Limb (tissue), 2 donors: Measurements from ENCODE around the gene ATP2B2.

Source experiments
- DNase-seq, 2 donors: peaks; one replicate each; pipeline ENCODE4 v3.0.0-alpha.2; 2016; ENCODE audit errors: extremely low spot score in 2 of 2

Gene ATP2B2

DNA sequence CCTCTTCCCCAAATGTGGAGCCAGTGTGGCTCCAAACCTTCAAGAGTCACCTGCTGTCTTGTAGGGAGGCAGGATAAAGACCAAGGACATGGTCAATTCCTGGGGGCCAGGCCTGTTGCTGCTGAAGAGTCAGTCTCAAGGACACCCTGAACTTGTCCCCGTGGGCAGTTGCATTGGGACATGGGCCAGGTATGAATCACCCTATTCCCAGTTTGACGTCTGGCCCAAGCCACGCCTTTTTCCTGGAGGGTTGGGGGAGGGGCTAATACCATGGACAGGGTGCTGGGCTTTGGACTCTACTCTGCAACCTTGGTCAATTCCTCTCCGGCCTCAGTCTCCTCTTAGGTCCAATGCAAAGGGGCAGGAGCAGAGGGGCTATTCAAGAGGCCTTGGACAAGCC, 10.4 kb downstream of the ATP2B2 start:
- no peak for DNase-seq

DNA sequence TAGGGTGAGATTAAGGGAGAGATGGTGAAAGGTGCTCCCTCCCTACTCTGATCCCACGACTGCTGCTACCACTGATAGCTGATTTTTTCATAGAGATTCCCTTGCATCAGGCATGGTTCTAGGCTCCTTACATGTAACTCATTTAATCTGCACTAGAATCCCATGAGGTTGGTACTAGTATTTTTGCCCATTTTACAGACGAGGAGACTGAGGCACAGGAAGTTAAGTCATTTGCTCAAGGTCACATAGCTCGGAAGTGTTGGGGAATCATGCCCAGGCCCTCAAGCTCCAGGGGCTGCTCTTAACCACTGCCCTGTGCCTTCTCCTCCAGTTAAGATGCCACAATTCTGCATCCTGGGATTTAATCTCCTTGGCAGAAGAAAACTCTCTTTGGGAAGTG, 11.2 kb downstream of the ATP2B2 start:
- DNase-seq: no peak

DNA sequence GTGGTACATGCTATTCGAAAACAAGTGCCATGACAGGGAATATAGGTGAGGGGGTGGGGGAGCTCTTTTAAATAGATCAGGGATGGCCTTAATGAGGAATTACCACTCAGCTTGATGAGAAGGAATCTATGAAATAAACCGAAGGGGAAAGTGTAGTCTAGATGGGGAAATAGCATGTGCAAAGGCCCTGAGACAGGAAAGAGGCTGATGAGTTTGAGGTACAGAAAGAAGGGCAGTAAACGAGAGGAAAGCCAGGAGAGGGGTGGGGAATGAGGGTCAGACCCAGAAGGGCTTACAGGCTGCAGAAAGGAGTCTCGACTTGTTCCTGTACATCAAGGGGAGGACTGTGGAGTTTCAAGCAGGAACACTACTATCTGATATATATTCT, 12.2 kb downstream of the ATP2B2 start:
- no peak for DNase-seq

DNA sequence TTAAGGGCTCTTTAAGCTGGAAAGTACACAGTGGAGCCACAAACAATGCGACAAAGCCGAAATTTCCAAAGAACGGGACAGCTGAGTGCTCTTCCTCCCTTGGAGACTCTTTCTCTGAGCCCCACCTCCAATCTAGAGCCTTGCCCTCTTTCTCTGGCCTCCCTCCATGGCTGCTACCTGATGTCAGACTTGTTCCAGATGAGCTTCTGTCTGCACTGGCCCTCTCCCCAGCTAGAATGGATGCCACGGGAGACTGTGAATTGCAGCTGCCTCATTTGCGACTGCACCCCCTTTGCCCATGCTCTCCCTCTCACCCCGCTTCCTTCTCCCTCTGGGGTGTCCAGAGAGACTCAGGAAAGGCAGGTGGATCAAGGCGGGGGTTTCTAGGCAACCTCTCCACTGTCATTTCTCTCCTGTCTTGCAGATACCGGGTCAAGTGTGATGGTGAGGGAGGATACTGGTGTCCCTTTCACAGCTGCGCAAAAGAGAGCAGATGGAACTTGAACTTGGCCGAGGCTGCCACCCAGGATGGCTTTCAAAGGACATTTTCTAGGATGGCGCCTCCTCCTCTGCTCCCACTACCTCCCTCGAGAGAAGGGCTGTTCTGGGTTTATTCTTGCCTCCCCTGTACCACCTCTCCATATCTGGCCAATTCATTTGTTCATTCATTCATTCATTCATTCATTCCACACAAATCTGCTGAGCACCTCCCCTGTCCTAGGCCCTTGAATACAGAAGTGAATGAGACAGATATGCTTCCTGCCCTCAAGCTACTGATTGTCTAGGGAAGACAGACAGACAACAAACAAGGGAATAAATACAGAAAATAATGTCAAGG, 12.8 kb downstream of the ATP2B2 start:
- no peak for DNase-seq

DNA sequence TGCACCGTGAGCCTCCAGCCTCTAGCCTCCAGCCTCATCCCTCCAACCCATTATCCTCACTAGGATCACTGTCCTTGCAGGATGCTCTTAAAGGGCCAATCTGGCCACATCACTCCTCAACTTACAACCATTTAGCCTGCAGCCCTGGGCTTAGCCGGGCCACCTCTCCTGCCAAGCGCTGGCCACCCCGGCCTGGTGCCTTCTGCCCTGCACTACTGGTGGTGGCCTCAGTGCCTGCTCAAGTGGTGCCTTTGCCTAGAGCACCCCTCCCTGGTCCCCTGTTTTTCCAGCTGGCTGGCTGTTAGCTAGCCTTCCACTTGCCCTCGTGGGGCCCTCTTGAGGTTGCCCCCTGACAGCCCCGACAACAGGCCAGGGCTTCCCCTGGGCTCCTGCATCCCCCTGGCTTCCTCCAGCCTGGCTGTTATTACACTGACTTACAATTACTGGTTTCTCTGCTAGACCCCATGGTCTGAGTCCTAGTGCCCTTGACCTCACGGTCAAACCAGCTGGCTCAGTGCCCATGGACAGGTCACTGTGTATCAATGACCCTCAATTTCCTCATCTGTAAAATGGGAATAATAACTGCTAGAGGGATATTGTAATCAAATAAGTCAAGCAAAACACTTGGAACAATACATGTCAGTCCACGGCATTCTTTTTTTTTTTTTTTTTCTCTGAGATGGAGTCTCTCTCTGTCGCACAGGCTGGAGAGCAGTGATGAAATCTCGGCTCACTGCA, 15.5 kb downstream of the ATP2B2 start:
- DNase-seq: no peak

DNA sequence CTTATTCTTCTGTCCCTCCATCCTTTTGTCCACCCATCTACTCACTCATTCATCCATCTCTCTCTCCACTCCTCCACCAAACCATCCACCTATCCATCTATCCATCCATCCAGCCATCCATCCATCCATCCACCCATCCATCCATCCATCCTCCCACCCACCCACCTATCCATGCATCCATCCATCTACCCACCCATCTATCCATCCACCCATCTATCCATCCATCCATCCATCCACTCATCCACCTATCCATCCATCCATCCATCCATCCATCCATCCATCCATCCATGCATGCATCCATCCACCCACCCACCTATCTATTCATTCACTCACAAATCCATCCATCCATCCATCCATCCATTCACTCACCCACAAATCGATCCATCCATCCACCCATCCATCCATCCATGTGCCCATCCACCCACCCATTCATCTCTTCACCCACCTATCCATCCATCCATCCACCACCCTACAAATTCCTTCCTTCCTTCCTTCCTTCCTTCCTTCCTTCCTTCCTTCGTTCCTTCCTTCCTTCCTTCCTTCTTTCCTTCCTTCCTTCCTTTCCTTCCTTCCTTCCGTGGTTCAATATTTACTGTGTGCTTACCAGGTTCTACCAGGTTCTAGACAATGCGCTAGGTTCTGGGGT, 17.3 kb downstream of the ATP2B2 start:
- no peak for DNase-seq

DNA sequence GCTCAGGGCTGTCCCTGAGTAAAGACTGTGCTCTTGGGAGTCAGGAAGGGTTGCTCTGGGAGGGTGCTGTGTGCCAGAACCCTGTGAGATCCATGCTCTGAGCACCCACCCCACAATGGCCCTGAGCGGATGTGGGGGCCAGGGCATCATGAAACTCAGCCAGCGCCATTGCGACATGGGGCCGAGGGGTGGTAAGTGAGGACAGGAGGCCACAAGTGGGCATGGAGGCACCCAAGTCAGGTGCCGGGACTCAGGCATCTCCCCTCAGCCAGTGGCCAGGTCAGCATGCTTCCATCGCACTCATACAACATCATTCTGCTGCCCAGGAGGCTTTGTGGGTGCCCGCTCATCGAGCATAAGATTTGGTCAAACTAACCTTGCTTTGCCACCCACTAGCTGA, 19.6 kb downstream of the ATP2B2 start:
- DNase-seq: no peak

DNA sequence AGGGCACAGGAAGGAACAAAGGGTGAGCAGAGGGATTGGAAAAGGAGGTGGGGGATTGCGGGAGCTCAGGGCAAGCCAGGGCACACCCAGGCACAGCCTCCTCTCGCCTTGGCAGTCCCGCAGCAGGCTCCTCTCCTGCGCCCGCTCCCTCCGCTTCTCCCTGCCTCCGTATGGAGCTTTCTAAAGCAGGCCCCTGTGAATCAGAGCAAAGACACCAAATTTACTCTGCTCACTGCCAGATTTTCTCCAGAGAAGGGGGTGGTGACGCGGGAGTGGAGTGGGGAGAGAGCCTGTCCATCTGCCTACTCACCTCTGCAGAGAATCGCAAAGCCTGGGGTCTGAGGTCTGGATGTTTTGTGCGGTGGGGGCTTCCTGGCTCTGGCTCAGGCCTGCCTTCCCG, 20.0 kb downstream of the ATP2B2 start:
- DNase-seq: no peak

DNA sequence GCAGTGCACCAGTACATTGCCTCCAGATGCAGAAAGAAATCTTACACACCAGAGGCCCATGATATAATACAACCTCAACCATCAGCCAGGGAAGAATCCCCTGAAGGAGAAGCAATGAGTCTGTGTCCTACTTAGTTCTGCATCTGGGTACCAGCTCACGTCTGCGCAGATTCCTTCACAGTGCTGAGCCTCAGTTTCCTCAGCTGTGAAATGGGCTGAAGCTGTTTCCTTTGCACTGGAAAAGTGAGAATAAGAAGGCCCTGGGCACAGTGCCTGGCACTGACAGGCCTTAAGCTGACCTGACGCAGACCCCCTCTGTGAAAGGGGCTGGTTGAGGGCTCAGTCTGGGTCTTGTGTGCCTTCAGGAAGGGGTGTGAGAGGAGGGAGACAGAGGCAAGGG, 20.7 kb downstream of the ATP2B2 start:
- DNase-seq: no peak

DNA sequence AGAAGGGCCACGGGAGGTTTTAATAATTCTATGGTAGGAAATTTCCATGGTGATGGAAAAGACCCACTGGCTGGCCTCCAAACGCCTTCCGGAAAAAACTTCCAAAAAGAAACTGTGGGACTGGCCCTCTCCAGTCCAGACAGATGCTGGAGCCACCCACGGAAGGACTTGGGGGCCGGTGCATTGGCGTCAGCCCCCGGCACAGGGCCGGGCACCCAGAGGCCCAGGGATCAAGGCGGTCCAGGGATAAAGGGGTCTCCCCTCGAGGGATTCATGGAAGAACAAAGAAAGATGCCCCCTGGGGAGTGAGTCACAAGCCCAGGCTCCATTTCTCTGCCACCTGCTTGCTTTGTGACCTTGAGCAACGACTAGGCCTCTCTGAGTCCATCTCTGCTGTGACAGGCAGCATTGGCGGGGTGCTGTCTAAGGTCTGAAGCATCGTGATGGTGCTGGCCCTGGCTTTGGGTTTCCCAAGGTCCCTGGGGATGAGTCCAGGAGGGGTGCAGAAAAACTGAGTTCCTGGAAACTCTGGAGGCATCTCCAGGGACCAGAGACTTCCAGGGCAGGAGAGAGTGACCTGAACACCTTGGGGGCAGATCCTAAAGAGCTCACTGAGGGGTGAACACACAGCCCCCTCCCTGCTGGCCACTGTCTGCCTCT, 21.6 kb downstream of the ATP2B2 start:
- DNase-seq: no peak

DNA sequence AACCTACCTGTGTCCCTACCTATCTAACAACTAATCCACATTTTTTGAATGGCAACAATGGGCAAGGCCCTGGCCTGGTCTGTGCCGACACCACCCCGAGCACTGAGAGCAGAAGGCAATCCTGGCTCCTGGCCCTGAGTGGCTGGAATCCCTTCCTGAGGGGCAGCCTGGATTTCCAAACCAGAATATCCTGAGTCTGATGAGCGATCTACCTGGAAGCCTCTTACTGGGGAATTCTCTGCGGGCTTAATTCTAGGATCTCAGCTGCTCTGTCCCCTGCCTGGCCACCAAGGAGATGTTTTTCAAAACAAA, 22.1 kb downstream of the ATP2B2 start:
- no peak for DNase-seq

DNA sequence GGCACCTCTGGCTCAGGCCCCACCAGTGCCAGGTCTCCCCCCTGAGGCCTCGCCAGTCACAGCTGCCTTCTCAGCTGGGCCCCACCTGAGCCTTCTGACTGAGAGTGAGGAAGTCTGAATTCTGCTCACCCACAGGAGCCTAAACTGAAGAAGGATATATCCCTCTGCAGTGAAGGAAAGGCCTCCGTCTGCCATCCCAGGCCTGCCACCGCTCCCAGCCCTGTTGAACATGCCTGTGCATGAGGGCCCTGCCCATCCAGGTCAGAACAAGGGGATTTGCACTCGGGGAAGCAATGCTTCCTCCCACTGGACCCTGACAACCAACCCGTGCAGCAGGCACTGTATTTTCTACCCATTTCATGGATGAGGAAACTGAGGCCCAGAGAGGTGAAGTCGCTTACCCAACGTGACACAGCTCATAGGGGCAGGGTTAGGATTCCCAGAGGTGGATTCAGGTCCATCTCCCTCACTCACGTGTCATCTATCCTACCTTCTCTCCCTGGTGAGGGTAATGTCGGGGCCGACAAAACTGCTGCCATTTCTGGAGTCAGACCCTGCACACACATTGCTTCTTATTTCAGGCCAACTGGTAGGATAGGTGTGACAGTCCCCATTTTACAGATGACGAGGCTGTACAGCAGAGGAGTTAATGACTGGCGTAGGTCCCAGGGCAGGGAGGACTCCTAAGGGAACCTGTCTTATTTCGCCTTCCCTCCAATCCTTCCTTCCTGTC, 22.6 kb downstream of the ATP2B2 start:
- DNase-seq: no peak

DNA sequence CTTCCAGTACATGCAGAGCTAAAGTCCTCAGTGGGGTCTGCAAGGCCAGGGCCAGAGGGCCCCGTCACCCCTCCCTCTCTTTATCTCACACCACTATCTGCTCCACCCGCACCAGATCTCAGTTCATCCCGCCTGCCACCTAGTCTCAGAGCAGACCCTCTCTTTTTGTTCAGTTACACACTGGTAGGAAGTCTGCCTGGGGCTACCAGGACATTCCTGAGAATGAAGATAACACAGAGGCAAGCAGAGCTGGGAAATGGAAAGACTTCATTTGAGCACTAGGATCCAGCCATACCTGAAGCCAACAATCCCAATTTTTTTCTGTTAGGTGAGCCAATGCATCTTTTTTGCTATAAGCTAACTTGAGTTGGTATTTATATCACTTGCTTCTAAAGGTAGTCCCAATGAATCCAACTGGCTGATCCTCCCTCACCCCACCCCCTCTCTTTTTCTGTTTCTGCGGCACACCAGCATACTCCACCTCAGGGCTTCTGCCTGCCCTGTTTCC, 24.5 kb downstream of the ATP2B2 start:
- no peak for DNase-seq

DNA sequence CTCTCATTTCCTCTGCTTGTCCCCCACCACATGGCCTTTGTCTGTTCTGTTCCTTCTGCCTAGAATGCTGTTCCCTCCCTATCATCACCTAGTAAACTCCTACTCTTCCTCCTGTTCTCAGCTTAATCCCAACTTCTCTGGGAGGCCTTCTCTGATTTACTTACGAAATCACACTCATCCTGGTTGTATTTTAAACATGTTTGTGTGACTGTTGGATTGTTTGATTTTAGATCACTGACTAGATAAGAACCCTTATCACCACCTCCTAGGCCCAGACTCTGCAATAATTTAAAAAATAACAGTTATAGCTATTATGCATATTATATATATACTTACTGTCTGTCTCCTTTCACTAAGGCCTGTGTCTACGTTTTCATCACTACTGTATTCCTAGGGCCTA, 26.1 kb downstream of the ATP2B2 start:
- DNase-seq: no peak

DNA sequence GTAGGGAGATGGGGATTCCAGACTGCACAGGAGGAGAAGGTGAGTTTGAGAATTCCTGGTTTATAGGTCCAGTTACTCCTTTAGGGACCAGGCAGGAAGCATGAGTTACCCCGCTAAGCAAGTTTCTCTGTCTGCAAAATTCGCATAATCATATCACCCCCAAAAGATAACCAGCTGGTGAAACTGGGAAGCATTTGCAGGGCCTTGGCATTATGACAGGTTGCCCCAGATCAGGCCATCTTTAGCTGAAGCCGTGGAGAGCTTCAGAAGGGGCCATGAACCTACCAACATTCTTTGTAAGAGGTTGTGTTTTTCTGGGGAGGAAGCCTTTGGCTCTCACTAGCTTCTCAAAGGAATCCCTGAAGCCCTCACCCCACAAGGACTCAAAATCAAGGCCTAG, 29.4 kb downstream of the ATP2B2 start:
- no peak for DNase-seq

DNA sequence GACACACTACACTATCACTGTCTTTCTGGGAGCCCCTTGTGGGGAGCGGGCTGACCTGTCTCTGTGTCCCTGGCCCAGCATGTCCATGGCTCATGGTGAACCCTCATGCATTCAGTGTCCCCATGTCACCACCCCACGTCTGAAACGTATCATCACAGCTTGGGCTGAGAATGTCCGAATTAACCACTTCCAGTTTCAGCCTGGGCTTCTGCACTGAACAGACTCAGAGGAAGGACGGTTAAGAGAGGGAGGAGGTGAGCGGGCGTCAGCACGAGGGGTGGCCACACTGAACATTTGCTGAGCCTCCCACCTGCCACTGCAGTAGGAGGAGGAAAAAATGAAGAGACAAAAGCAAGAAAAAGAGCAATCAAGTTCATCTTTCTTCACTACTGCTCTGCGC, 30.5 kb downstream of the ATP2B2 start:
- no peak for DNase-seq

DNA sequence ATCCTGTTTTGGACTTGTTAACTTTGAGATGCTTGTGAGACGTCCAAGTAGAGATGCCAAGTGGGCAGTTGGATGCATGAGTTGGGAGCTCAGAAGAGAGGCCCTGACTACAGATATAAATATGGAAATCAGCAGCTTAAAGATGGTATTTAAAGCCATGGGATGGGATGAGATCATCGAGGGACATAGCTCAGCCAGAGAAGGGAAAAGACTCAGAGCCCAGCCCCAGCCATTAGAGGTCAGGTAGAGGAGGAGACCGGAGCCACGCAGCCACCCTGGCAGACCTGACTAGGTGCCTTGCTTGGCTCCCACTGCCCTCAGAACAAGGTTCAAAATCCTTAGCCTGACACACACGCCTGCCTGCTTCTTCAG, 31.1 kb downstream of the ATP2B2 start:
- DNase-seq: no peak

DNA sequence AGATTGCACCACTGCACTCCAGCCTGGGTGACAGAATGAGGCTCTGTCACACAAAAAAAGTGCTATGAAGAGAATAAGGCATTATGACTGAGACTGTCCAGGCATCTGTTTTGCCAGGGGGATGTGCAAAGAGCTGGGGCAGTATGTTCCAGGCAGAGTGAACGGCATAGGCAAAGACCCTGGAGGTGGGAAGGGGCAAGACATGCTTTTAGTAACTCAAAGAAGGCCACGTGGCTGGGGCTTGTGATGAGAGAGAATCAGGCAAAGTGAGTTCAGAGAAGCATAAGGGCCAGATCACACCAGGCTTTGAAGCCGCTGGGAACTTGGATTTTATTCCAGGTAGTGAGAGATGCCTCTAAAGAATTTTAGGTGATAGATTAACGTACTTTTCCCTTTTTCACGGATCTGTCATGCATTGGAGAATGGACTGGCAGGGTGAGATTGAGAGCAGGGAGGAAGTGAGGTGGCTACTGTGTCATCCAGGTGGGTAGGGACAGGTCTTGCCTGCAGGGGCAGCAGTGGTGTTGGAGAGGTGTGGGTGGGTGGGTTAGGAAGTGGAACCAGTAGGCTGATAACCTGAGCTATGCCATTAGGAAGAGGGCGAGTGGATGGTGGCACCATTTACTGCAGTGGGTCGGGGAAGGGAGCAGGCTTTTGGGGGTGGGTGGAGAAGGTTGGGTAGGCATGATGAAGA, 31.7 kb downstream of the ATP2B2 start:
- DNase-seq: no peak

DNA sequence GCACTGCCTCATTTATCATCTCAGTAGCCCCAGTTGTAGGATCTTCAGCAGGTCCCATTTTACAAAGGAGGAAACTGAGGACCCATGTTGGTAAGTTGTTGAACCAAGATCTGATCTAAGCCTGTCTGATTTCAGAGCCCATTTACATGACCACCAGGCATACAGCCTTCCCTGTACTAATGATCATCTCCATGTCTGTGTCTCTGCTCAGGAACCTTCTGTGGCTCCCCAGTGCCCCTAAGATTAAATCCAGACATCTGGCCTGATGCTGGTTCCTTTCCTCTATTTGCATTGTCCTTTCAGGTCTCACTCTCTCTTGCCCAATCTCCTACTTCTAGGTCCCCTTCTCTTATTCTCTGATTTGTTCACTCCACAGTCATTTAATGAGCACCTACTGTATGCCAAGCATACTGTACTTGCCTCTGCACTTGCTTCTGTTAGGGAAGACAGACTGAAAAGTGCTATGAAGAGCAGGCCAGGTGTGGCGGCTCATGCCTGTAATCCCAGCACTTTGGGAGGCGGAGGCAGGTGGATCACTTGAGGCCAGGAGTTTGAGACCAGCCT, 32.4 kb downstream of the ATP2B2 start:
- no peak for DNase-seq

DNA sequence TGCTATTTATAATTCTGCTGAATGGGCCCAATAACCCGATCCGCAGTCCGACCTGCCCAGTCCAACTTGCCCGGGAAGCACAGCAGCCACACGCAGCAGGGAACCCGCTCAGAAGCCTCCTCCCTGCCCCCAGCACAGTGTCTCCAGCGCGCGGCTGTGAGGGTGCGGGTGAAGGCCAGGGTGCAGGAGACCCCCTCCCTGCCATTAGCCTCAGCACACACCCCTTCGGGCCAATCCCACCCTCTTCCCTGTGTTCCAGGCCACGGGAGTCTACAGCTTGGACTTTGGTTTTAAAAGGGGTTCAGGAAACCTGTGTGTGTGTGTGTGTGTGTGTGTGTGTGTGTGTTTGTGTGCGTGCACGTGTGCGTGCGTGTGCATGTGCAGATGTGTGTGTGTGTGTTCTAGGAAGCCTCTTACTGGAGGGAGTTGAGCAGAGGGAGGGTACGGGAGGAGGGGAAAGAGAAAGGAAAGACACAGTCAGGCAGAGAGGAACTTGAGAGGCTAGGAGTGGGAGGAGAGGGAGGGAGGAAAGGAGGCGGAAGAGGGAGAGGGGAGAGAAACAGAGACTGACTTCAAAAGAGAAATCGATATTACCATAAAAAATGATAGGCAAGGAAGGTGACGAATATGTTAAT, 34.2 kb downstream of the ATP2B2 start:
- peak; percentile 36 to 51 for DNase-seq
